Neuronal stem cell (in vitro differentiated cells): Measurements from ENCODE around the gene STX4. TPM values are rescaled to one million over a fixed set of nuclear protein-coding genes. Genes with fewer than 3 reads are reported as not detected.
A peak's percentile ranks its signal among the peaks of the same experiment; 100 is the strongest.

Experiments
- DNase-seq: peaks from one replicate; pipeline ENCODE4 v3.0.0-alpha.2; 2013; ENCODE audit warnings: low spot score
- H2AFZ ChIP-seq: one replicate; pipeline ENCODE4 v1.6.1; 2013; ENCODE audit warnings: mild to moderate bottlenecking, low read length, inconsistent platforms
- H2AK5ac ChIP-seq: 2 replicates; pipeline ENCODE4 v1.6.1; 2013; ENCODE audit warnings: low read depth, mild to moderate bottlenecking, inconsistent platforms, low read length, moderate library complexity, mixed read lengths
- H2BK120ac ChIP-seq: 2 replicates; pipeline ENCODE4 v1.6.1; 2013; ENCODE audit warnings: low read depth, mild to moderate bottlenecking, inconsistent platforms, low read length, moderate library complexity, mixed read lengths
- H2BK12ac ChIP-seq: one replicate; pipeline ENCODE4 v1.6.1; 2013; ENCODE audit warnings: low read length, inconsistent platforms
- H2BK15ac ChIP-seq: 2 replicates; pipeline ENCODE4 v1.6.1; 2013; ENCODE audit warnings: mild to moderate bottlenecking, low read length, inconsistent platforms, mixed read lengths
- H2BK5ac ChIP-seq: one replicate; pipeline ENCODE4 v1.6.1; 2013; ENCODE audit warnings: inconsistent platforms, mild to moderate bottlenecking, low read length, moderate library complexity
- H3K14ac ChIP-seq: one replicate; pipeline ENCODE4 v1.6.1; 2013; ENCODE audit warnings: low read length, inconsistent platforms
- H3K18ac ChIP-seq: 2 replicates; pipeline ENCODE4 v1.6.1; 2013; ENCODE audit warnings: low read length, inconsistent platforms
- H3K23ac ChIP-seq: 2 replicates; pipeline ENCODE4 v1.6.1; 2013; ENCODE audit warnings: low read depth, mild to moderate bottlenecking, mixed read lengths, low read length, inconsistent platforms; ENCODE audit not compliant: poor library complexity
- H3K27ac ChIP-seq: replicated peaks from 3 replicates; pipeline ENCODE4 v1.5.1; 2013; ENCODE audit warnings: low read length, inconsistent platforms
- H3K27me3 ChIP-seq, 3 experiments: 2 replicates each; pipeline ENCODE4 v1.6.1; 2013; ENCODE audit warnings: low read length in 3 of 3, mild to moderate bottlenecking in 2 of 3, inconsistent platforms in 1 of 3, low read depth in 1 of 3, mixed read lengths in 1 of 3, moderate library complexity in 1 of 3; ENCODE audit not compliant: control insufficient read depth in 3 of 3, insufficient read depth in 3 of 3
- H3K36me3 ChIP-seq, 2 donors: replicated peaks in 1 of 2; 2 replicates each; pipeline ENCODE4 v1.6.1; 2013; ENCODE audit warnings: low read length in 2 of 2; ENCODE audit not compliant: control insufficient read depth in 2 of 2, insufficient read depth in 2 of 2
- H3K4ac ChIP-seq: 2 replicates; pipeline ENCODE4 v1.6.1; 2013; ENCODE audit warnings: inconsistent platforms, mild to moderate bottlenecking, low read length, moderate library complexity
- H3K4me1 ChIP-seq, 2 donors: 1 replicate in 1 of 2; 2 replicates in 1 of 2; pipeline ENCODE4 v1.6.1; 2013; ENCODE audit warnings: low read length in 2 of 2, low read depth in 1 of 2; ENCODE audit not compliant: control insufficient read depth in 2 of 2, insufficient read depth in 1 of 2
- H3K4me2 ChIP-seq: one replicate; pipeline ENCODE4 v1.6.1; 2013; ENCODE audit warnings: mild to moderate bottlenecking, low read length, inconsistent platforms; ENCODE audit not compliant: insufficient read depth, poor library complexity, severe bottlenecking
- H3K4me3 ChIP-seq, 2 donors: 2 replicates each; pipeline ENCODE4 v1.5.1; 2013; ENCODE audit warnings: low read length in 2 of 2, mild to moderate bottlenecking in 2 of 2, inconsistent platforms in 1 of 2, moderate library complexity in 1 of 2
- H3K79me1 ChIP-seq: one replicate; pipeline ENCODE4 v1.6.1; 2013; ENCODE audit warnings: low read depth, mild to moderate bottlenecking, inconsistent platforms, low read length, moderate library complexity
- H3K9ac ChIP-seq: one replicate; pipeline ENCODE4 v1.6.1; 2013; ENCODE audit warnings: mild to moderate bottlenecking, low read depth, low read length, inconsistent platforms; ENCODE audit not compliant: poor library complexity
- H3K9me3 ChIP-seq, 2 donors: replicated peaks in 1 of 2; 2 replicates each; pipeline versions ENCODE3 to v1.6.1; 2013; ENCODE audit warnings: low read length in 2 of 2, mild to moderate bottlenecking in 2 of 2, inconsistent platforms in 1 of 2, low read depth in 1 of 2, mixed read lengths in 1 of 2, moderate library complexity in 1 of 2; ENCODE audit not compliant: control insufficient read depth in 2 of 2, insufficient read depth in 1 of 2
- H4K8ac ChIP-seq: one replicate; pipeline ENCODE4 v1.6.1; 2013; ENCODE audit warnings: low read depth, mild to moderate bottlenecking, inconsistent platforms, low read length, moderate library complexity
- H4K91ac ChIP-seq: one replicate; pipeline ENCODE4 v1.6.1; 2013; ENCODE audit warnings: low read length, low read depth, mild to moderate bottlenecking, inconsistent platforms; ENCODE audit not compliant: poor library complexity
- WGBS, 2 donors: extraction: QIAGEN DNeasy Blood & Tissue Kit; methylation state at CpG; one replicate each; pipeline ENCODE4 v1.1.7; 2013; ENCODE audit warnings: missing lambda C conversion rate in 2 of 2, mixed read lengths in 1 of 2; ENCODE audit not compliant: insufficient read length in 2 of 2, insufficient replicate concordance in 1 of 2; ENCODE audit errors: extremely low coverage in 2 of 2; 5-methylcytosine and 5-hydroxymethylcytosine counted together
- polyA plus RNA-seq, 2 experiments: library from polyadenylated mRNA; stranded (reverse); fragments of 200-250 nt; gene quantifications; one replicate each; pipeline ENCODE4 v1.2.3, GENCODE V29; 2013

STX4 gene, protein sequence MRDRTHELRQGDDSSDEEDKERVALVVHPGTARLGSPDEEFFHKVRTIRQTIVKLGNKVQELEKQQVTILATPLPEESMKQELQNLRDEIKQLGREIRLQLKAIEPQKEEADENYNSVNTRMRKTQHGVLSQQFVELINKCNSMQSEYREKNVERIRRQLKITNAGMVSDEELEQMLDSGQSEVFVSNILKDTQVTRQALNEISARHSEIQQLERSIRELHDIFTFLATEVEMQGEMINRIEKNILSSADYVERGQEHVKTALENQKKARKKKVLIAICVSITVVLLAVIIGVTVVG
- 28.2 TPM for polyA plus RNA-seq (2013, experiment 1 of 2)
- 26.9 TPM for polyA plus RNA-seq (2013, experiment 2 of 2)

DNA sequence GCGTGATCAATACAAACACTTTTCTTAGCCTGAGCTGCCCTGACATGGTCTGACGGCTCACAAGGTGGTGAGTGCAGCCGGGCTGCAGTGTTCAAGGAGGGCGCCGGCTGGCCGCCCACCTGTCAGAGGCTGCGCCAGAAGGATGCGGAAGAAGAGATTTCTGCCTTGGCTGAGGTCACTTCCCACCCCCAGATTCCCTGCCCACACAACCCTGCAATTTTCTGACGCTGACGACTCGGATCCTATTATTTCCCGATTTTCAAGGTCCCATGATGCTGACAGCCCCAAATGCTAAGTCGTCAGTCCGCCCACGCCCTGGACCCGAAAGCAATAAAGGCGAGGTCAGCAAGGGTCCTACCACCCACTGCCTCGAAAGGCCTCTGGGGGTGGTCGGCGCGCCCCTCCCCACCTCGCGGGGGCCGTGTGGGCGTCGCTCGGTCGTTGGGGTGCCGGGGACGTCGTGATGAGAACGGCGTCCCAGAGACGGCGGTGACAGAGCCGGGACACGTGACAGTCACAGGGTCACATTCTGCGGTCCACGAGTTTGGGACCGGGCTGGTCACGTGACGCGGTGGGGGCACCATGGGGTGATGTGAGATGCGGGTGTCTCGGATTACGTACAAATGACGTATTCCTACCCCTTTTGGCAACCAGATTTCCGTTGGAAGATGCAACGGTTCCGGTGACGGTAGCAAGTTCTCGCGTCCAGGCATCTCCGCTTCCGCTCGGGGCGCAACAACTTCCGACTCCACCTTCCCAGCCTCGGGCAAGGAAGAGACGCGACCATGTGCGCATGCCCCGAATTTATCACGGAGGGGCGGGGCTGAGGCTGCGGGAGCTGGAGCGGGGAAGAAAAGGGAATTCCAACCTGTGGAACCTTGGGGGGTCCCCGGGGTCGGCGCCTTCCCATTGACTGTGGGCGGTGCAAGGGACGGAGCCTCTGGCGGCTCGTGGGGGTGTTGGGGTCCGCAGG, at the start of gene STX4:
STX4 (plus strand) TSS at position 823 of the 973 bp plus-strand sequence. CDS start 248 bp downstream, outside the sequence.
- peak within 1 kb of the TSS; percentile 32 for H2BK15ac ChIP-seq
- H2BK120ac ChIP-seq, result no peak within 1 kb of the TSS
- peak within 1 kb of the TSS; percentile 96 for H2BK5ac ChIP-seq
- peak; percentile 96 for DNase-seq
- peak within 1 kb of the TSS; percentile 94 for H3K18ac ChIP-seq
- H3K4me2 ChIP-seq, result peak within 1 kb of the TSS; percentile 100
- peak within 1 kb of the TSS; percentile 84 to 92 for H3K4me3 ChIP-seq
- peaks cover 0 to 3% of the 10 kb centered on the region in 2 donors for H3K36me3 ChIP-seq
- H3K9ac ChIP-seq, result peak within 1 kb of the TSS; percentile 91
- no peak within 1 kb of the TSS for H4K91ac ChIP-seq
- no peak within 1 kb of the TSS for H2BK12ac ChIP-seq
- H3K79me1 ChIP-seq, result peaks cover 2% of the 10 kb centered on the region
- peak within 1 kb of the TSS; percentile 67 for H3K14ac ChIP-seq
- H3K23ac ChIP-seq, result peak within 1 kb of the TSS; percentile 12
- H2AK5ac ChIP-seq, result peak within 1 kb of the TSS; percentile 76
- no peaks in the 10 kb centered on the region for H3K27me3 ChIP-seq
- peak within 1 kb of the TSS; percentile 96 for H2AFZ ChIP-seq
- no CpG with 5 or more reads among the region's 75 CpGs for WGBS, 2 donors
- H3K4me1 ChIP-seq, result peaks cover 1 to 9% of the 10 kb centered on the region in 2 donors
- H3K9me3 ChIP-seq, result no peaks in the 10 kb centered on the region
- H3K27ac ChIP-seq, result peak within 1 kb of the TSS; percentile 52
- no peak within 1 kb of the TSS for H4K8ac ChIP-seq
- H3K4ac ChIP-seq, result no peak within 1 kb of the TSS

DNA sequence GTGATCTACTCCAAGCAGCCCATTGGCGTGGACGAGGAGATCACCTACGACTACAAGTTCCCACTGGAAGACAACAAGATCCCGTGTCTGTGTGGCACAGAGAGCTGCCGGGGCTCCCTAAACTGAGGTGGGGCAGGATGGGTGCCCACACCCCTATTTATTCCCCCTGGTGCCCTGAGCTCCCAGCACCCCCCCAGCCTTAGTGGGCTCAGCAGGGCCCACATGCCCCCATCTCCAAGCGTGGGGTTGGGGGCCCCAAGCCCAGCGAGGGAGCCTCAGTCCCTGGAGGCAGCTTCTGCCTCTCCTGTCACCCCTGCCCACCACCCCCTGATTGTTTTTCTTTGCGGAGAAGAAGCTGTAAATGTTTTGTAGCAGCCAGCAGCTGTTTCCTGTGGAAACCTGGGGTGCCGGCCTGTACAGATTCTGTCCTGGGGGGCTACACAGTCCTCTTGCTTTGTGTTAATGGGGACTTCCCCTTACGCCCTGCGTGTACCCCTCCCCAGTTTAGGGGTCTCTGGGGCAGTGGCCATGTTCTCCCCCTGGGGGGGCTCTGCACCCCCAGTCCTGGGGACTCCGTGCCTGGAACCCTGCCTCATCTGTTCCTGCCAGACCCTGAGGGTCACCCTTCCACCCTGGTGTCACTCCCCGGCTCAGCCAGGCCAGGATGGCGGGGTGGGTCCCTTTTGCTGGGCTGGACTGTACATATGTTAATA, 49.3 kb upstream of the STX4 start:
- no peak overlapping the region for H2AFZ ChIP-seq
- H3K9ac ChIP-seq, result no peak overlapping the region
- H2BK5ac ChIP-seq, result peak overlapping the region; percentile 53
- no peak overlapping the region for H2AK5ac ChIP-seq
- H2BK12ac ChIP-seq, result no peak overlapping the region
- H3K79me1 ChIP-seq, result peaks cover 2% of the 10 kb centered on the region
- H3K9me3 ChIP-seq, result no peaks in the 10 kb centered on the region
- H3K23ac ChIP-seq, result no peak overlapping the region
- peaks cover 4 to 5% of the 10 kb centered on the region in 2 donors for H3K4me1 ChIP-seq
- no peak overlapping the region for H2BK15ac ChIP-seq
- H4K8ac ChIP-seq, result no peak overlapping the region
- H3K27me3 ChIP-seq, result no peaks in the 10 kb centered on the region
- H4K91ac ChIP-seq, result no peak overlapping the region
- H2BK120ac ChIP-seq, result no peak overlapping the region
- H3K18ac ChIP-seq, result no peak overlapping the region
- H3K4me3 ChIP-seq, result no peak overlapping the region
- no peak overlapping the region for H3K4me2 ChIP-seq
- no peak overlapping the region for H3K4ac ChIP-seq
- no peak overlapping the region for H3K27ac ChIP-seq
- H3K14ac ChIP-seq, result no peak overlapping the region
- H3K36me3 ChIP-seq, result peaks cover 37 to 52% of the 10 kb centered on the region in 2 donors
- DNase-seq, result no peak
- no CpG with 5 or more reads among the region's 14 CpGs for WGBS, 2 donors

DNA sequence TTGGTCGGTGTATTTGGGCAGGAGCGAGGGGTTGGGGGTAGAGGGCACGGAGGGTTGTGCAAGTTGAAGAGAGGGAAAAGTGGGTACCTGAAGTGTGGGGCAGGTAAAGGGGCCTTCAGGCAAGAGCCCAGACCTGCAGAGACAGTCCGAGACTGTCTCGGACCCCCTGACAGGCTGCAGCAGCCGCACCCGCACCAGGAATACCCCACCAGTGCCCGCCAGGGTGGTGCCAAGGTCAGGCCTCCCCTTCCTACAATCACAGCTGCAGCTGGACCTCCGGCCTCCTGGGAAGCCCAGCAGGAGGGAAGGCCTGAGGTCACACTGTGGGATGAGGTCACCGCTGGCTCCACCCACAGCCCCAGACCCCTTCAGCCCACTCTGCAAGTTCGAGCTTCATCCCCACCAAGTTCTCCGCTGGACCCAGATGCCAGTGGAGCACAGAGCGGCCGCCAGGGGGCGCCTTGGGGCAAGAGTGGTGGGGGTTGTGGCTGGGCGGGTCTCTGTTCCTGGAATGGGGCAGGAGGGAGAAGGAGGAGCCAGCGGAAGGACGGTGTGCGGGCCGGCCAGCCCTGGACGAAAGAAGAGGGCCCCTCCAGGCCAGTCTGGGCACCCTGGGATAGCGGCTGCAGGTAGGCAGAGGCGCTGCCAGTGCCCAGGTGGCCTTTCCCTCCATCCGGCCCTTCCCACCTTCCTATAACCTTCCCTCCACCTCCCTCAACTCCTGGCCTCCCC, 48.5 kb upstream of the STX4 start, which contains the start of gene HSD3B7:
HSD3B7 (plus strand) TSS at position 539 of the 732 bp plus-strand sequence. CDS start 452 bp downstream, outside the sequence.
- Histone ChIP-seq H4K8ac (no peak within 1 kb of the TSS), H2AK5ac (peak within 1 kb of the TSS; percentile 81), H2BK5ac (peak within 1 kb of the TSS; percentile 53), H3K27me3 (no peaks in the 10 kb centered on the region), H3K79me1 (peaks cover 2% of the 10 kb centered on the region), H4K91ac (no peak within 1 kb of the TSS), H2BK15ac (no peak within 1 kb of the TSS), H3K4me1 (peaks cover 4 to 5% of the 10 kb centered on the region in 2 donors), H3K23ac (peak within 1 kb of the TSS; percentile 56), H2BK12ac (peak within 1 kb of the TSS; percentile 58), H3K14ac (peak within 1 kb of the TSS; percentile 78), H3K4ac (no peak within 1 kb of the TSS), H3K18ac (peak within 1 kb of the TSS; percentile 95), H3K4me2 (peak within 1 kb of the TSS; percentile 37), H3K36me3 (peaks cover 31 to 46% of the 10 kb centered on the region in 2 donors), H3K9ac (peak within 1 kb of the TSS; percentile 82), H3K27ac (no peak within 1 kb of the TSS), H2AFZ (peak within 1 kb of the TSS; percentile 64), H3K4me3 (peak within 1 kb of the TSS in 1 of 2 donors; percentile 40), H2BK120ac (no peak within 1 kb of the TSS), H3K9me3 (no peaks in the 10 kb centered on the region)
- peak; percentile 77 for DNase-seq
- no CpG with 5 or more reads among the region's 24 CpGs for WGBS, 2 donors
